Activated CD4-positive, alpha-beta T cell treated with anti-CD3 and anti-CD28 coated beads, Interleukin-2, Interleukin-4, amounts not matched to agents 100 ng/mL and 50 ng/mL, durations not matched to agents 16 hours and 8 hours (primary cell): ENCODE measurements around the gene IKZF1.

ENCODE experiments used
- DNase-seq: peaks from one replicate; pipeline ENCODE4 v3.0.0-alpha.2; 2020; ENCODE audit warnings: low spot score

The IKZF1 gene

GRCh38 chr7:50412973-50413372, 108.5 kb downstream of the IKZF1 start:
- DNase-seq = no peak

- DNase-seq = no peak
Observed at GRCh38 chr7:50413561-50413960, 109.0 kb downstream of the IKZF1 start.

DNA sequence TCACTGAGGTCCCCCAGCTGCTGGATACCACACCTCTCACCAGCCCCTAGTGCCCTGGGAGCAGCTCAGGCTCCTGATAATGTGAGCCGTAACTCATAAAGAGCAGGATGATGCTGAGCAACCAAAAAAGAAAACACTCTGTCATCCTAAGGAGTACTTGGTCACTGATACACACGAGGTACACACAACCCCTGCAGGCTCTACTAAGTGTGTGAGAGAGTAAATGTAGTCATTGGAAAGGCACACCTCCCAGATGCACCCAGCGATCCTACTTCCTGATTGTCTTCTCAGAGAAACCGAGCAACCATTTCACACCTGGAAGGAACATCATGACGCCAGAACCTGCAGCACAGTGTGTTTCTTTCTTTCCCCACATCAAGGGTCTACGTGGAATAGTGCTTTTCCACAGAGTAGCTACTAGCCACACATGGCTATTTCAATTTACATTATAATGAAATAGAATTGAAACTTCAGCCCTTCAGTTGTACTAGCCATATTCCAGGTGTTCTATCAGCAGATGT, 111.4 kb downstream of the IKZF1 start:
- no peak for DNase-seq

DNA sequence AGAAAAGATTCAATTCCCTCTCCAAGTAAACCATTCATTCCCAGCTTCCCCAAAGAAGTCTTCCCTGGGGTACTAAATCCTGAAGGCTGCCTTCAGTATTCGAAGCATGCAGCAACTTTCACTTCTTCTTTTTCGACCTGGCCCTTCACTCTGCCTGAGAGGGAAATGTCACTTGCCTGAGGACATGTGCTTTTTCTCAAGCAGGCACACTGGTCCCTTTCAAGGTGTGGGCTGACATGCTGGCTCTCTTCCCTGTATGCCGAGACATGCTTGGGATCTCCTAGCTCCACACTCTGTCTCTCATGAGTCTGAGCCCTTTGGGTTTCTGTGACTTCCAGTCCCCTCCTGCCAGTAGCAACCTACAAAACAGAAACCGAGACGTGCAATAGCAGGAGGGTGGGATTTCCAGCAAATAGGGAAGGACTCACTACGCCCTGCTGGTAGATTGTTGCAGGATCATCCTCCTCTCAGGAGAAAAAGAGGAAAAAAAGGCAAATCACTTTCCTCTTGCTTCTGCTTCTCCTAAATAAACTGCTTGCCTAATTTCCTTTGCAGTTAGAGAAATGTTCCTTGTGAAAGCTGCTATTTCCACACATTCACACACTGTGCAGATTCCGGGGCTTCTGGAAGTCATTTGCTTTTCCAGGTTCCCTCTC, 112.1 kb downstream of the IKZF1 start:
- no peak for DNase-seq

GRCh38 chr7:50418086-50418515, 113.6 kb downstream of the IKZF1 start:
- peak; percentile 87 for DNase-seq

- no peak for DNase-seq
Observed at GRCh38 chr7:50418526-50419290, 114.2 kb downstream of the IKZF1 start.

DNA sequence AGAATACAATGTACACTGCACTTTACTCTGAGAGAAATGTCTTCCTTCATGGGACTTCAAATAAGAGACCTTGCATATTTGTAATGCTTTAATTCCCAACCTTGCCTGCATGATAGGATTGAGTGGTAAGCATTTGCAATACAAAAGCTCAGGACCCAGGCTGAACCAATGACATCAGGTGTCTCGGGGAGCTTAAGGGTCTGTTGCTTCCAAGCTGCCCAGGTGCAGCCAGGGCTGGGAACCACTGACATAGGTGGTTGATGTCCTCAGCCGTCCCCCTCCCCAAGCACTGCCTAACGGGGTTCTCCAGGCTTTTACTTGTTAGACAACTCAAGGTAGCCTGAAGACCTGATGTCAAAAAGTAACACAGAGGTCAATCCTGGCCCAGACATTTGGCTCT, 116.5 kb downstream of the IKZF1 start:
- DNase-seq = no peak

DNA sequence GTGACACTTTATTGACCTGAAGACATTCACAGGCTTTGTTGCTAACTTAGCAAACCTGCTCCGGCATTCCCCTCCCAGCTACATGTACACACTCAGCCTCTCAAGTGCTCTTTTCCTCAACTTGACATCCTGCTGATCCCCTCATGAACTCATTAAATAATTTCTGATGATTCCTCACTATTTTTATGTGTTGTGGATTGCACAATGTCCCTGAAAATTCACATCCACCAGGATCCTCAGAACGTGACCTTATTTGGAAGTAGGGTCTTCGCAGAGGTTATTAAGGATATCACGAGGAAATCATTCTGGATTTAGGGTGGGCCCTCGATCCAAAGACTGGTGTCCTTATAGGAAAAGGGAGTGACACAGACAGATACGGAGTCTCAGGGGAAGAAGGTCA, 118.3 kb downstream of the IKZF1 start:
- no peak for DNase-seq

- no peak for DNase-seq
Observed at GRCh38 chr7:50423860-50424259, 119.3 kb downstream of the IKZF1 start.

GRCh38 chr7:50425318-50425717, 120.8 kb downstream of the IKZF1 start:
- no peak for DNase-seq

DNA sequence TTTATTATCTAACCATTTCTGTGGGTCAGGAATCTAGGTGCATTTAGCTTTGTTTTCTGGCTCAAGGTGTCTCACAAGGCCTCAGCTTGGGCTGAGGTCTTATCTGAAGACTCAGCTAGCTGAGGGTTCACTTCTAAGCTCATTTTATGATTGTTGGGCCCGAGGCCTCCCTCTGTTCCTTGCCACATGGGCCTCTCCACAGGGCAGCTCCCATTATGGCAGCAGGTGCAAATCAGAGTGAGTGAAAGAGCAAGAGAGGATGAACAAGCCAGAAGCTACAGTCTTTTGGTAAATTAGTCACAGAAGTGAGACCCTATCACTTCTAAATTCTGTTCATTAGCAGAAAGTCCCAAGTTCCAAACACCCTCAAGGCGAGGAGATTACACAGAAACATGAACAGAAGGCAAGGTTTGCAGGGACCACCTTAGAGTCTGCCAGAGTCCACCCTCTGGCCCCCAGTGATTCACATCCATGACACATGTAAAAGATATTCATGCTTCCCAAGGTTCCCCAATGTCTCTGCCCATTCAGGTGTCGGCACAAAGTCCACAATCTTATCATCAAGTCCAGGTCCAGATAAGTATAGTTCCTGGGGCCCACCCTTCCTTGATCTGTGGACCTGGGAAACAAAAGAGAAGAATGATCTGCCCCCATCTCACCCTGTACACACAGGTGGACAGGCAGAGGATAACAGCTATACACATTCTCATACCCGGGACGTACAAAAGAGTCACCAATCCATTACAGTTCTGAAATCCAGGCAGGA, 121.9 kb downstream of the IKZF1 start:
- DNase-seq = no peak

DNA sequence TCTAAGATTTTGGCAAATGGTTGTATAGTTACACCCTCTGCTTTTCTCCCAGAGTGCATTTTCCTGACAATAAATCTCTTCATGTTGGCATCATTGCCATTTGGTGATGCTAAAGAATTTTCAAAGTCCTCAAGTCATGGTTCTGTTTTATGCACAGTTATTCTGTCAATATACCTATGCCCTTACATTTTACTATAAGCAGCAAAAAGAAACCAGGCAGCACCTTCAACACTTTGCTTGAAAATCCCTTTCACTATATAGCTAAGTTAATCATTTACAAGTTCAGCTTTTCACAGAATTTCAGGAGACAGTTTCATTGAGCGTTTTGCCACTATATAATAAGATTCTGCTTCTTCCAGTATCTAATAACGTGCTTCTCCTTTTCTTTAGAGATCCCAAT, 123.0 kb downstream of the IKZF1 start:
- DNase-seq = no peak

DNA sequence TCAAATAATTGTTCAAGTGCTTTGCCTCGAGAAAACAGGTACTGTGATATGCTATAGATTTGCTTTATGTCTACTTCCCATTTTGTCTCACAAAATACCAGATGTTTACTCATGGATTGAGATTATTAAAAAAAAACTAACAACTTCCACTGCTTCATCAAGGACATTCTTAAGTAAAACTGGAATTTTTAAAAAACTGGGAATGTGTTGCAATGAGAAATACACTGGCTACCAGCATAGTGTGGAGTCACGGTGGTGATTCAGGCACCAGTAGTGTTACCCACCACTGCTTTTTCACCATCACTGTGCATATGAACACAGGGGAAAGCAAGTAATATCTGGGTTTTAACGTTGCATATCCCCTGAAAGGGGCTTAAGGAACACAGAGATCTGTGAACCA, 124.4 kb downstream of the IKZF1 start:
- DNase-seq = no peak

DNA sequence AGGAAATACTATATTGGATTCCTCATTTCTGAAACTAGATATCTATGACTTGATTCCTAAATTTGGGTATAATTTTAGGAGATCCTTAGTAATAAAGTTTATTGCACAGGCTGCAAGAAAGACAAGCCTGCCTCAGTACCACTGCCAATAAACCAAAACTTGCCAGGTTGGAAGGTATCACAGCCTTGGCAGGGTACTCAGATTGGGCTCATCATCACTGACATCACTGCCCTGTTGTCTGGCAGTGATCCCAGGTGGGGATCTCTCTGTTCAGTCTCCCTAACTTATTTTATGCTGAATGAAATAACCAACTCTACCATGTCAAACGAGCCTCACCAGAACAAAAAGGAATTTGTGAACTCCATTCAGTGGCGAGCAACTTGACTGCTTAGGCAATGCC, 126.8 kb downstream of the IKZF1 start:
- DNase-seq = no peak

DNA sequence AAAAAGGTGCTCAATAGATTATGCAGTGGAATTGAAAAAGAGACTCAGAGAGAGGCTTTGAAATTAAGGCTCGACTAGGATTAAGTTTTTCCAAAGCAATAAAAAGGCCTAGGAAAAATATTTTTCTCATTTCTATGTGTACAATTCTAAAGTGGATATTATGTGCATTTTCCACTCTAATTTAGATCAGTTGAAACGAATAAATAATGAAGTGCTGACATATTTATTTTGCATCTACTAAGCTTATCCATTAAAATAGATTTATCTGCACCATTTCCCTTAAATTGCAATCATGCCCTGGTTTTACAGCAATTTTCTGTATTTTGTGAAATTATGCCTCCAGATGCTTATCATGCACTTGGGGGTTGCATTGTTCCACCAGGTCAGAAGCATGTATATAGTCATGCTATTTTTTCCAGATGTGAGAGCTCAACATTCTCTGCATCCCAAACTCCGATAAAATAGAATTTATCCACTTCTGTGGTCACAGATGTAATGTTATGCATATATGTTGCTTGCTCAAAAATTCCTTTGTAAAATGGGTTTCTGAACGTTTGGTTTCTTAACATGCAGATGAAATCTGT, 127.3 kb downstream of the IKZF1 start:
- no peak for DNase-seq

- DNase-seq = no peak
Observed at GRCh38 chr7:50436133-50436806, 131.8 kb downstream of the IKZF1 start.

DNA sequence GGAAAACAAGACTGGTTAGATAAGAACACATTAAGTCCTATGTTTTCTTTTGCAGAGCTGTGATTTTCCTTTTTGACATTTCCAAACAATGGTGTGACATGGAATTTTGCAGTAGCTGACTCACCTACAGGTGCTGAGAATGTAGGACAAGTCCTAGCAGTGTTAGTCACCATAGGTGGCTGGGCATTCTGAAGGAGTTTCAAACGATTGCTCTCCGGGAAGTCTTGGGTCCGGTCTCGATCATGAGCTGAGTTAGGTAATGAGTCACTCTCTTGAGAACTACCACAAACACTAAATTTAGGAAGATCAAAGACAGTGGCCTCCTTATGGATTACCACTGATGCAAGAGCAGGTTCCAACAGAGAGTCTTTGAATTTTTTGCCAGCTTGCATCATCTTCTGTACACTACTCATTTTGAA, 142.0 kb downstream of the IKZF1 start:
- DNase-seq = peak; percentile 70

- DNase-seq = peak; percentile 62
Observed at GRCh38 chr7:50448823-50449222, 144.3 kb downstream of the IKZF1 start.

- DNase-seq = no peak
Observed at GRCh38 chr7:50449501-50449880, 145.0 kb downstream of the IKZF1 start.

GRCh38 chr7:50449881-50450589, 145.5 kb downstream of the IKZF1 start, which contains the start of gene FIGNL1:
Gene FIGNL1 (minus strand): TSS chr7:50450350. CDS start chr7:50447287, 3,063 bp downstream.
- peak; percentile 87 for DNase-seq

DNA sequence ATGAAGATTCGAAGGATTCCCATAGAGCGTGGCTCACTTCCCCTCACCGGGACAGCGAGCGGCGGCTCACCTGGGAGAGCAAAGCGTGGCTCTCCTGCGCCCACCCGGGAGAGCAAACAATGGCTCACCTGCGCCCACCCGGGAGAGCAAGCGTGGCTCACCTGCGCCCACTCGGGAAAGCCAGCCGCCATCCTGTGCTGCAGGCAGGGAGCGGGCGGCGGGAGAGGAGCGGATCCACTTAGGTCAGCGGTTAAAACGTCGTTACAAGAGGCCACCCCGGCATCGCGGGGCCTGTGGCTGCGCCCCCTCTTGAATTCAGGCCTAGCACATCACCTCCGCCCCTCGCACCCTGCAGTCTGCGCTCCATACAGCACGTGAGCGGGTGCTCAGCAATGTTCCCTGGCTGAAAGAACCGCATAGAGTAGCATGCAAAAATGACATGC, 146.1 kb downstream of the IKZF1 start:
- DNase-seq = no peak
